GM12878 (cell line): ENCODE data around the gene CALML5. TPM values are rescaled to one million over a fixed set of nuclear protein-coding genes. Genes with fewer than 3 reads are reported as not detected.

ENCODE experiments used
- ATAC-seq: fragments of 200-7000 bp; cut with Tn5 transposase; 3 replicates; pipeline ENCODE4 v1.9.1; 2020; ENCODE audit warnings: mild to moderate bottlenecking, moderate library complexity
- BruUV-seq: library from RNA; stranded (reverse); fragments of 400-500 nt; replicated peaks from 2 replicates; lab custom pipeline; 2021; lab: Mats Ljungman, UMichigan
- CTCF ChIA-PET: fragments of 300-600 bp; sonication (Branson Sonifier 250); formaldehyde crosslinking; extraction: SDS; loops from one replicate; lab custom pipeline; 2021; ENCODE audit warnings: inconsistent platforms; lab: Yijun Ruan, JAX
- POLR2A ChIA-PET: fragments of 350-600 bp; formaldehyde crosslinking; extraction: SDS; loops from one replicate; lab custom pipeline; 2021; ENCODE audit warnings: inconsistent platforms; lab: Charles Lee
- RAD21 ChIA-PET: fragments of 300-600 bp; sonication (Branson Sonifier 250); formaldehyde crosslinking; loops from one replicate; lab custom pipeline; 2023; ENCODE audit warnings: antibody characterized with exemption; ENCODE audit not compliant: unreplicated experiment; lab: Charles Lee
- SMC1A ChIA-PET: fragments of 300-600 bp; sonication (Branson Sonifier 250); formaldehyde crosslinking; loops from one replicate; lab custom pipeline; 2023; ENCODE audit not compliant: unreplicated experiment, uncharacterized antibody; lab: Charles Lee
- DNase-seq: peaks from one replicate; pipeline ENCODE4 v3.0.0-alpha.2; 2011; ENCODE audit warnings: low read depth, low spot score
- FAIRE-seq: peaks from 3 replicates; lab custom pipeline; 2011; peaks lifted over from hg19 to GRCh38; lab: Jason Lieb, UNC
- H2AFZ ChIP-seq: 2 replicates; pipeline ENCODE4 v1.6.0; 2011; ENCODE audit warnings: low read depth, low read length, control low read depth; ENCODE audit not compliant: control insufficient read depth
- H3K27ac ChIP-seq: 2 replicates; pipeline ENCODE4 v1.5.1; 2011; ENCODE audit warnings: control low read depth; ENCODE audit not compliant: control insufficient read depth, insufficient read depth
- H3K27me3 ChIP-seq, 2 experiments: replicated peaks in 1 of 2; 2 replicates each; pipeline versions ENCODE4 v1.6.0 to v1.6.1; 2011; ENCODE audit warnings: low read length in 1 of 2; ENCODE audit not compliant: control insufficient read depth in 2 of 2, insufficient read depth in 2 of 2
- H3K36me3 ChIP-seq, 2 experiments: 2 replicates each; pipeline ENCODE4 v1.5.1; 2011; ENCODE audit warnings: low read length in 1 of 2; ENCODE audit not compliant: control insufficient read depth in 2 of 2, insufficient read depth in 2 of 2
- H3K4me1 ChIP-seq: 2 replicates; pipeline ENCODE4 v1.6.1; 2011; ENCODE audit warnings: mild to moderate bottlenecking, low read length, moderate library complexity, mixed read lengths; ENCODE audit not compliant: control insufficient read depth, insufficient read depth
- H3K4me2 ChIP-seq: 2 replicates; pipeline ENCODE4 v1.6.0; 2011; ENCODE audit warnings: control low read depth; ENCODE audit not compliant: control insufficient read depth, insufficient read depth
- H3K4me3 ChIP-seq: fragments of 200-600 bp; sonication (generic); 2 replicates; pipeline ENCODE4 v1.5.1; 2016
- H3K79me2 ChIP-seq: 2 replicates; pipeline ENCODE4 v1.6.0; 2011; ENCODE audit warnings: low read length; ENCODE audit not compliant: control insufficient read depth, insufficient read depth
- H3K9ac ChIP-seq: 2 replicates; pipeline ENCODE4 v1.8.0; 2011; ENCODE audit warnings: low read length, control low read depth, mixed read lengths; ENCODE audit not compliant: control insufficient read depth, insufficient read depth
- H3K9me3 ChIP-seq: replicated peaks from 3 replicates; pipeline ENCODE4 v1.5.1; 2011; ENCODE audit warnings: mild to moderate bottlenecking, low read length; ENCODE audit not compliant: control insufficient read depth, insufficient read depth
- H4K20me1 ChIP-seq: 2 replicates; pipeline ENCODE4 v1.6.0; 2011; ENCODE audit not compliant: control insufficient read depth, insufficient read depth
- BRCA1 ChIP-seq: IDR thresholded peaks from 2 replicates; pipeline ENCODE4 v1.6.1; 2011; ENCODE audit warnings: low read depth, low read length, improper control_type of control experiment
- CBX5 ChIP-seq: sonication (generic); IDR thresholded peaks from 2 replicates; pipeline ENCODE4 v1.6.1; 2016; ENCODE audit warnings: low read depth, moderate library complexity, mild to moderate bottlenecking, inconsistent platforms
- CREB1 ChIP-seq: IDR thresholded peaks from 2 replicates; pipeline ENCODE4 v1.6.1; 2012; ENCODE audit warnings: low read depth, mild to moderate bottlenecking, inconsistent platforms
- CREM ChIP-seq: IDR thresholded peaks from 2 replicates; pipeline ENCODE4 v1.6.1; 2014; ENCODE audit warnings: antibody characterized with exemption, low read depth
- CTCF ChIP-seq, 3 experiments: IDR thresholded peaks in 2 of 3; conservative IDR thresholded peaks in 1 of 3; 2 replicates each; pipeline ENCODE4 v1.5.1; 2011; ENCODE audit warnings: low read depth in 3 of 3, low read length in 3 of 3, mild to moderate bottlenecking in 3 of 3, control low read depth in 2 of 3, moderate library complexity in 2 of 3, inconsistent platforms in 1 of 3, mixed read lengths in 1 of 3; ENCODE audit not compliant: control insufficient read depth in 2 of 3, insufficient read depth in 1 of 3; ENCODE audit errors: extremely low read depth in 1 of 3
- EGR1 ChIP-seq, 2 experiments: IDR thresholded peaks; 1 replicate in 1 of 2; 2 replicates in 1 of 2; pipeline ENCODE4 v1.6.1; 2011 to 2012; ENCODE audit warnings: low read depth in 2 of 2, low read length in 2 of 2, borderline replicate concordance in 1 of 2, mild to moderate bottlenecking in 1 of 2, moderate library complexity in 1 of 2
- FOXM1 ChIP-seq: IDR thresholded peaks from 2 replicates; pipeline ENCODE4 v1.6.1; 2012; ENCODE audit warnings: low read depth, mild to moderate bottlenecking, inconsistent platforms, low read length, moderate library complexity
- MEF2A ChIP-seq: IDR thresholded peaks from 2 replicates; pipeline ENCODE4 v1.6.1; 2011; ENCODE audit warnings: low read depth, mild to moderate bottlenecking, low read length, moderate library complexity; ENCODE audit not compliant: insufficient read depth
- MYB ChIP-seq: fragments of 150-350 bp; IDR thresholded peaks from 2 replicates; pipeline ENCODE4 v1.6.1; 2014; ENCODE audit warnings: mild to moderate bottlenecking, low read depth, low read length, borderline replicate concordance
- NKRF ChIP-seq: fragments of 450-650 bp; conservative IDR thresholded peaks from 2 replicates; pipeline ENCODE4 v1.6.1; 2017; ENCODE audit warnings: mild to moderate bottlenecking, moderate library complexity
- NR2C2 ChIP-seq: IDR thresholded peaks from 2 replicates; pipeline ENCODE4 v1.6.1; 2011; ENCODE audit warnings: borderline replicate concordance, low read depth; ENCODE audit not compliant: control insufficient read depth, insufficient read length
- SIX5 ChIP-seq: IDR thresholded peaks from 2 replicates; pipeline ENCODE4 v1.6.1; 2011; ENCODE audit warnings: mild to moderate bottlenecking, low read depth, low read length, moderate library complexity; ENCODE audit not compliant: severe bottlenecking
- SMAD1 ChIP-seq: fragments of 450-650 bp; IDR thresholded peaks from 2 replicates; pipeline ENCODE4 v1.6.1; 2018; ENCODE audit warnings: mild to moderate bottlenecking, low read depth; ENCODE audit not compliant: partially characterized antibody
- TARDBP ChIP-seq: IDR thresholded peaks from 2 replicates; pipeline ENCODE4 v1.6.1; 2016; ENCODE audit warnings: borderline replicate concordance
- ZNF384 ChIP-seq: IDR thresholded peaks from 2 replicates; pipeline ENCODE4 v1.6.1; 2012; ENCODE audit warnings: low read depth, mild to moderate bottlenecking, low read length, improper control_type of control experiment, borderline replicate concordance
- ZNF687 ChIP-seq: fragments of 450-650 bp; IDR thresholded peaks from 2 replicates; pipeline ENCODE4 v1.6.1; 2017; ENCODE audit warnings: mild to moderate bottlenecking, moderate library complexity
- WGBS: methylation state at CpG from one replicate; pipeline ENCODE4 v1.1.6; 2016; ENCODE audit warnings: low lambda C conversion rate; ENCODE audit not compliant: insufficient replicate concordance, insufficient coverage; ENCODE audit errors: missing lambda C conversion rate; 5-methylcytosine and 5-hydroxymethylcytosine counted together
- in situ Hi-C: fragments of 300-500 bp; cut with MboI; formaldehyde crosslinking; loops from 9 replicates; pipeline ENCODE4 v1.14.3; 2018; ENCODE audit warnings: mixed read lengths
- intact Hi-C: fragments of 100-400 bp; cut with micrococcal nuclease; formaldehyde crosslinking; loops from one replicate; pipeline ENCODE4 v1.14.2; 2022; ENCODE audit not compliant: unreplicated experiment
- polyA plus RNA-seq, 11 experiments: library from polyadenylated mRNA; depleted of rRNA in 4 of 11; unstranded in 6 of 11; stranded (reverse) in 5 of 11; fragments of >200 nt; fragmentation: Nextera tagmentation in 4 of 11; fragmentation: Illumina TruSeq in 1 of 11; extraction: Ambion mirVana in 4 of 11; extraction: Trizol in 1 of 11; gene quantifications; 1 replicate in 1 of 11; 2 replicates in 10 of 11; pipeline versions ENCODE4 v1.2.1 to v1.2.3, GENCODE V29; 2011 to 2016; ENCODE audit warnings: inconsistent platforms in 2 of 11, missing spikeins in 2 of 11, low read depth in 1 of 11
- total RNA-seq, 4 experiments: library from RNA; depleted of rRNA in 3 of 4; stranded (reverse); fragments of >200 nt in 3 of 4; fragmentation: Illumina TruSeq in 1 of 4; extraction: Trizol in 1 of 4; gene quantifications; 2 replicates each; pipeline versions ENCODE4 v1.2.1 to v1.2.3, GENCODE V29; 2013 to 2021

Gene CALML5
- total and polyA plus RNA-seq, 10 of the 15 experiments (the other 5 are each of a cell fraction or from before 2014, with no cell fraction given) = not detected

- FAIRE-seq (no peak), ATAC-seq (no peak), DNase-seq (no peak)
- Histone ChIP-seq H3K4me3 (no peak overlapping the region), H3K79me2 (no peaks in the 10 kb centered on the region), H3K4me2 (no peak overlapping the region), H4K20me1 (no peaks in the 10 kb centered on the region), H2AFZ (no peak overlapping the region), H3K9ac (no peak overlapping the region), H3K27ac (no peak overlapping the region), H3K4me1 (no peaks in the 10 kb centered on the region), H3K9me3 (peaks cover 2% of the 10 kb centered on the region; the same call in 2 of the 3 replicates), H3K36me3 (no peaks in the 10 kb centered on the region), H3K27me3 (no peaks in the 10 kb centered on the region; a peak in 1 of 4 replicates)
- WGBS = 32% methylated on average over 19 of the region's 19 CpGs
- in situ Hi-C loops = no loop called here
- BruUV-seq = no TSS peak
- SMC1A ChIA-PET = no interaction called here
- POLR2A ChIA-PET = no interaction called here
- RAD21 ChIA-PET = no interaction called here
- CTCF ChIA-PET = no interaction called here
- intact Hi-C loops = no loop called here
- TF ChIP-seq MEF2A = no peak
- no peak for TF ChIP-seq SIX5
- no peak for TF ChIP-seq NR2C2
- TF ChIP-seq MYB = no peak
- no peak for TF ChIP-seq BRCA1
- TF ChIP-seq CREB1 = no peak
- TF ChIP-seq FOXM1 = no peak
- TF ChIP-seq CBX5 = no peak
- TF ChIP-seq ZNF687 = no peak
- TF ChIP-seq NKRF = no peak
- TF ChIP-seq CTCF (IDR thresholded peaks at IDR 0.05 in 2 of 3, conservative IDR thresholded peaks at IDR 0.05 in 1 of 3; ENCODE audit: control insufficient read depth in 2 of 3, extremely low read depth in 1 of 3, insufficient read depth in 1 of 3, low read depth in 3 of 3, low read length in 3 of 3) = no peak
- no peak for TF ChIP-seq CREM
- no peak for TF ChIP-seq ZNF384
- no peak for TF ChIP-seq EGR1 (IDR thresholded peaks at IDR 0.05; ENCODE audit: borderline replicate concordance in 1 of 2, low read depth in 2 of 2, low read length in 2 of 2)
- TF ChIP-seq TARDBP = no peak
- no peak for TF ChIP-seq SMAD1
These were observed 39.7 kb upstream of the CALML5 start for GRCh38 chr10:5538892-5539651.
